H1 (cell line): ENCODE measurements around the gene DCHS1. TPM values are rescaled to one million over a fixed set of nuclear protein-coding genes. Genes with fewer than 3 reads are reported as not detected.

Source experiments
- CTCF ChIA-PET: fragments of 300-600 bp; sonication (Branson Sonifier 250); formaldehyde crosslinking; loops from one replicate; lab custom pipeline; 2021; ENCODE audit not compliant: partially characterized antibody; lab: Charles Lee
- POLR2A ChIA-PET: fragments of 300-600 bp; sonication (Branson Sonifier 250); formaldehyde crosslinking; loops from one replicate; lab custom pipeline; 2021; ENCODE audit warnings: inconsistent platforms; ENCODE audit not compliant: partially characterized antibody; lab: Charles Lee
- DNase-seq, 2 experiments: peaks; one replicate each; pipeline versions ENCODE4 v3.0.0 to v3.0.0-alpha.2; 2010 to 2022; ENCODE audit warnings: low spot score in 2 of 2, low read depth in 1 of 2, mixed read lengths in 1 of 2
- FAIRE-seq: peaks from 2 replicates; lab custom pipeline; 2011; peaks lifted over from hg19 to GRCh38; lab: Jason Lieb, UNC
- H2AFZ ChIP-seq: 2 replicates; pipeline ENCODE4 v1.8.1; 2012; ENCODE audit warnings: low read length, inconsistent platforms
- H2AK5ac ChIP-seq: 2 replicates; pipeline ENCODE4 v1.6.1; 2013; ENCODE audit warnings: low read depth, low read length
- H2BK120ac ChIP-seq: replicated peaks from 2 replicates; pipeline ENCODE3; 2013; ENCODE audit warnings: low read depth, low read length, inconsistent platforms
- H2BK12ac ChIP-seq: 2 replicates; pipeline ENCODE4 v1.6.1; 2013; ENCODE audit warnings: low read depth, low read length
- H2BK15ac ChIP-seq: 2 replicates; pipeline ENCODE4 v1.6.1; 2013; ENCODE audit warnings: low read length
- H2BK20ac ChIP-seq: 2 replicates; pipeline ENCODE4 v1.6.1; 2013; ENCODE audit warnings: low read length
- H2BK5ac ChIP-seq: 2 replicates; pipeline ENCODE4 v1.6.1; 2013; ENCODE audit warnings: low read depth, low read length
- H3K14ac ChIP-seq: 2 replicates; pipeline ENCODE4 v1.6.1; 2013; ENCODE audit warnings: inconsistent platforms; ENCODE audit not compliant: insufficient read length
- H3K18ac ChIP-seq: 2 replicates; pipeline ENCODE4 v1.6.1; 2013; ENCODE audit warnings: low read length; ENCODE audit errors: extremely low read depth
- H3K23ac ChIP-seq: 2 replicates; pipeline ENCODE4 v1.6.1; 2013; ENCODE audit warnings: inconsistent platforms; ENCODE audit not compliant: insufficient read length
- H3K23me2 ChIP-seq: 2 replicates; pipeline ENCODE4 v1.6.1; 2013; ENCODE audit warnings: low read depth, low read length
- H3K27ac ChIP-seq: 2 replicates; pipeline ENCODE4 v1.6.1; 2011; ENCODE audit warnings: low read depth, low read length, inconsistent platforms
- H3K27me3 ChIP-seq, 4 experiments: replicated peaks in 1 of 4; 1 replicate in 1 of 4; 2 replicates in 3 of 4; pipeline versions ENCODE4 v1.6.1 to v1.8.1; 2011 to 2013; ENCODE audit warnings: low read length in 3 of 4, mild to moderate bottlenecking in 3 of 4, inconsistent platforms in 2 of 4, mixed read lengths in 2 of 4, moderate library complexity in 1 of 4; ENCODE audit not compliant: control insufficient read depth in 3 of 4, insufficient read depth in 3 of 4; ENCODE audit errors: extremely low read depth in 1 of 4
- H3K36me3 ChIP-seq, 4 experiments: 2 replicates each; pipeline versions ENCODE4 v1.6.1 to v1.8.1; 2011 to 2013; ENCODE audit warnings: mild to moderate bottlenecking in 4 of 4, low read length in 3 of 4, moderate library complexity in 2 of 4, control low read depth in 1 of 4, inconsistent platforms in 1 of 4; ENCODE audit not compliant: insufficient read depth in 4 of 4, control insufficient read depth in 2 of 4
- H3K4ac ChIP-seq: replicated peaks from 2 replicates; pipeline ENCODE3; 2013; ENCODE audit warnings: low read length, low read depth, mixed read lengths, inconsistent platforms; ENCODE audit not compliant: insufficient read length
- H3K4me1 ChIP-seq, 4 experiments: replicated peaks in 1 of 4; 1 replicate in 1 of 4; 2 replicates in 3 of 4; pipeline versions ENCODE4 v1.6.1 to v1.8.1; 2011 to 2013; ENCODE audit warnings: low read length in 3 of 4, inconsistent platforms in 2 of 4, mixed read lengths in 1 of 4; ENCODE audit not compliant: insufficient read depth in 4 of 4, control insufficient read depth in 3 of 4
- H3K4me2 ChIP-seq, 2 experiments: 2 replicates each; pipeline versions ENCODE4 v1.6.1 to v1.8.1; 2011 to 2013; ENCODE audit warnings: low read depth in 2 of 2, low read length in 2 of 2, control low read depth in 1 of 2, inconsistent platforms in 1 of 2, mild to moderate bottlenecking in 1 of 2; ENCODE audit not compliant: insufficient read depth in 1 of 2
- H3K4me3 ChIP-seq, 4 experiments: fragments of 200-600, 300-600 bp in 1 of 4; sonication (generic), shearing (Covaris generic), sonication (Bioruptor Twin) in 1 of 4; 2 replicates each; pipeline versions ENCODE4 v1.5.1 to v1.8.1; 2011 to 2016; ENCODE audit warnings: low read length in 4 of 4, low read depth in 3 of 4, control low read depth in 2 of 4, inconsistent platforms in 2 of 4, mild to moderate bottlenecking in 2 of 4, mixed read lengths in 1 of 4, moderate library complexity in 1 of 4; ENCODE audit not compliant: insufficient read depth in 2 of 4; ENCODE audit errors: extremely low read depth in 1 of 4
- H3K56ac ChIP-seq: replicated peaks from 2 replicates; pipeline ENCODE3; 2013; ENCODE audit warnings: low read depth, mild to moderate bottlenecking, mixed read lengths, low read length, inconsistent platforms; ENCODE audit not compliant: insufficient read length
- H3K79me1 ChIP-seq: 2 replicates; pipeline ENCODE4 v1.6.1; 2013; ENCODE audit warnings: low read depth, low read length, control low read depth
- H3K79me2 ChIP-seq, 2 experiments: 2 replicates each; pipeline versions ENCODE4 v1.6.1 to v1.8.1; 2012 to 2013; ENCODE audit warnings: low read length in 2 of 2, mild to moderate bottlenecking in 2 of 2, inconsistent platforms in 1 of 2; ENCODE audit not compliant: insufficient read depth in 2 of 2, control insufficient read depth in 1 of 2
- H3K9ac ChIP-seq, 4 experiments: replicated peaks in 1 of 4; 1 replicate in 1 of 4; 2 replicates in 3 of 4; pipeline versions ENCODE4 v1.6.1 to v1.8.1; 2011 to 2013; ENCODE audit warnings: low read depth in 3 of 4, low read length in 3 of 4, control low read depth in 2 of 4, mild to moderate bottlenecking in 2 of 4, moderate library complexity in 2 of 4, inconsistent platforms in 1 of 4; ENCODE audit errors: extremely low read depth in 1 of 4
- H3K9me3 ChIP-seq, 2 experiments: 2 replicates each; pipeline versions ENCODE4 v1.6.1 to v1.8.1; 2012 to 2013; ENCODE audit warnings: mild to moderate bottlenecking in 2 of 2, moderate library complexity in 2 of 2, control low read depth in 1 of 2, inconsistent platforms in 1 of 2, low read depth in 1 of 2, low read length in 1 of 2, mixed read lengths in 1 of 2; ENCODE audit not compliant: insufficient read depth in 2 of 2
- H4K20me1 ChIP-seq, 2 experiments: replicated peaks in 1 of 2; 2 replicates each; pipeline versions ENCODE3 to v1.8.1; 2011 to 2013; ENCODE audit warnings: inconsistent platforms in 2 of 2, low read length in 2 of 2, mild to moderate bottlenecking in 1 of 2; ENCODE audit not compliant: insufficient read depth in 2 of 2, control insufficient read depth in 1 of 2
- H4K5ac ChIP-seq: 2 replicates; pipeline ENCODE4 v1.6.1; 2013; ENCODE audit warnings: low read length, low read depth, mixed read lengths, inconsistent platforms; ENCODE audit not compliant: insufficient read length
- H4K8ac ChIP-seq: 2 replicates; pipeline ENCODE4 v1.8.0; 2013; ENCODE audit warnings: mild to moderate bottlenecking, moderate library complexity, low read length, inconsistent platforms; ENCODE audit not compliant: insufficient read depth; ENCODE audit errors: extremely low read depth
- H4K91ac ChIP-seq: replicated peaks from 2 replicates; pipeline ENCODE3; 2013; ENCODE audit warnings: low read length, mixed read lengths, inconsistent platforms; ENCODE audit not compliant: insufficient read length
- CBX5 ChIP-seq: fragments of 300-800, 300-1000 bp; sonication (generic); IDR thresholded peaks from 2 replicates; pipeline ENCODE4 v1.7.1; 2016; ENCODE audit warnings: antibody characterized with exemption, low read length, low read depth
- CEBPB ChIP-seq: IDR thresholded peaks from 2 replicates; pipeline ENCODE4 v1.6.1; 2012; ENCODE audit warnings: low read depth, low read length
- YY1 ChIP-seq: IDR thresholded peaks from 2 replicates; pipeline ENCODE4 v1.6.1; 2011; ENCODE audit warnings: low read depth, mild to moderate bottlenecking, low read length
- polyA plus RNA-seq, 7 experiments: library from polyadenylated mRNA; depleted of rRNA in 3 of 7; stranded (reverse) in 5 of 7; unstranded in 2 of 7; fragments of >200 nt in 5 of 7; fragments of 200-250 nt in 2 of 7; gene quantifications; 1 replicate in 5 of 7; 2 replicates in 1 of 7; 4 replicates in 1 of 7; pipeline versions ENCODE4 v1.2.1 to v1.2.3, GENCODE V29; 2011 to 2013; ENCODE audit warnings: missing spikeins in 2 of 7, mixed read lengths in 2 of 7
- total RNA-seq: library from RNA; stranded (reverse); fragmentation: NEBNext Ultra II Directional; extraction: Animal tissue kit (Norgen Biotek cat#: 25700); gene quantifications from 2 replicates; pipeline ENCODE4 v1.2.1, GENCODE V29; 2021
- TF ChIP-seq, protein P1 (sequence below): IDR thresholded peaks from 2 replicates; pipeline ENCODE4 v1.6.1; 2012; ENCODE audit warnings: inconsistent platforms

DCHS1 gene
- total and polyA plus RNA-seq, 2 of the 8 experiments (the other 6 are each of a cell fraction or from before 2014, with no cell fraction given), result 8.2 to 10.5 TPM

DNA sequence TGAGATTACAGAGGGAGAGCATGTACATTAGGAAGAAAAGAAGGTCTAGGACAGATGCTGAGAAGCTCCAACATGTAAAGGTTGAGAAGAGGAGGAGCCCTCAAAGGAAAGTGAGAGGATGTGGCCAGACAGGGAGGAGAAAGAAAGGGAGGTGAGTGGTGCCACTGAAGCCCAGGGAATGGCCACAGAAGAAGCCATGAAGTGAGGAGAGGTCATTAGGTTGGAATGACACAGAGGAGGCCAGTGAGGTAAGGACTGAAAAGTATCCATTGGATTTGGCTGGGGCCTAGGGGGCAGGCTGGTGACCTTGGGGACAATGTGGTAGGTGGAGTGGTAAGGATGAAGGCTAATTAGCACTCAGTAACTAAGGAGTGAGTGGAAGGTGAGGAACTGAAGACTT lies 3.0 kb upstream of the DCHS1 start:
- H4K20me1 ChIP-seq, result peaks cover 0 to 1% of the 10 kb centered on the region in 2 experiments
- H3K27me3 ChIP-seq, result peaks cover 1 to 34% (median 30%) of the 10 kb centered on the region in 4 experiments
- H2AFZ ChIP-seq, result no peak overlapping the region
- no peak overlapping the region for H3K27ac ChIP-seq
- FAIRE-seq, result no peak
- no peak overlapping the region for H3K23ac ChIP-seq
- TF ChIP-seq CBX5, result no peak
- TF ChIP-seq, protein P1, sequence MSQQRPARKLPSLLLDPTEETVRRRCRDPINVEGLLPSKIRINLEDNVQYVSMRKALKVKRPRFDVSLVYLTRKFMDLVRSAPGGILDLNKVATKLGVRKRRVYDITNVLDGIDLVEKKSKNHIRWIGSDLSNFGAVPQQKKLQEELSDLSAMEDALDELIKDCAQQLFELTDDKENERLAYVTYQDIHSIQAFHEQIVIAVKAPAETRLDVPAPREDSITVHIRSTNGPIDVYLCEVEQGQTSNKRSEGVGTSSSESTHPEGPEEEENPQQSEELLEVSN, result no peak
- TF ChIP-seq CEBPB, result no peak
- TF ChIP-seq YY1, result no peak
- TF ChIP-seq, all 59 proteins: peak for 0
- Histone ChIP-seq H3K23me2 (peaks cover 9% of the 10 kb centered on the region), H3K79me1 (no peaks in the 10 kb centered on the region), H3K4ac (no peak overlapping the region), H4K5ac (no peak overlapping the region), H4K91ac (no peak overlapping the region), H2AK5ac (no peak overlapping the region), H2BK12ac (no peak overlapping the region), H3K9ac (no peak overlapping the region), H3K4me1 (peaks cover 0 to 7% (median 6%) of the 10 kb centered on the region in 4 experiments; a peak in 4 of 7 replicates), H2BK120ac (no peak overlapping the region), H3K4me2 (no peak overlapping the region), H3K18ac (no peak overlapping the region), H2BK5ac (no peak overlapping the region), H3K9me3 (no peaks in the 10 kb centered on the region), H2BK20ac (no peak overlapping the region), H4K8ac (no peak overlapping the region), H2BK15ac (peak overlapping the region; percentile 1), H3K4me3 (no peak overlapping the region), H3K14ac (no peak overlapping the region), H3K56ac (no peak overlapping the region), H3K79me2 (no peaks in the 10 kb centered on the region), H3K36me3 (no peaks in the 10 kb centered on the region)
- POLR2A ChIA-PET, result interaction anchor here (1.2 to 1.4 kb wide), 2 partner anchors 8 to 40 kb away, joined by 3 read pairs; partner anchors contain the start of gene TPP1
- DNase-seq, result peak in 1 of 2 experiments; percentile 7
- CTCF ChIA-PET, result interaction anchor here (0.9 to 4.9 kb wide), 7 partner anchors 9 to 296 kb away, joined by 3 to 36 read pairs (median 4); no protein-coding TSS in a partner anchor
